ENCODE data around the gene FAM72A.
"Not testable (repeated sequence)": the region's sequence is repeated elsewhere in the genome, so short reads cannot be mapped to it uniquely, and the experiment has no call there.

- not testable (repeated sequence) for TF ChIP-seq CTCF (IDR thresholded peaks at IDR 0.05; ENCODE audit: insufficient read depth, low read depth, low read length); EZH2 (IDR thresholded peaks at IDR 0.05; ENCODE audit: insufficient read depth, low read length)
Measured at GRCh38 chr1:206182368-206183317, 20.0 kb downstream of the FAM72A start.
